WERI-Rb-1 (cell line): ENCODE results near the gene ZNF629.

Source experiments
- DNase-seq: peaks from one replicate; pipeline ENCODE4 v3.0.0-alpha.2; 2020
- H3K27ac ChIP-seq: fragments of 250-450 bp; sonication (Bioruptor Pico); 2 replicates; pipeline ENCODE4 v1.5.1; 2020; ENCODE audit warnings: mild to moderate bottlenecking, moderate library complexity
- H3K27me3 ChIP-seq: fragments of 250-450 bp; sonication (Bioruptor Pico); 2 replicates; pipeline ENCODE4 v1.5.1; 2021; ENCODE audit warnings: mild to moderate bottlenecking, low read depth, moderate library complexity; ENCODE audit not compliant: insufficient read depth, severe bottlenecking
- H3K36me3 ChIP-seq: fragments of 250-450 bp; sonication (Bioruptor Pico); 2 replicates; pipeline ENCODE4 v1.5.1; 2020; ENCODE audit warnings: mild to moderate bottlenecking, moderate library complexity
- H3K4me3 ChIP-seq: 2 replicates; pipeline ENCODE4 v1.5.1; 2011; ENCODE audit warnings: low read depth, mild to moderate bottlenecking, control low read depth, low read length
- H3K9me3 ChIP-seq: fragments of 250-450 bp; sonication (Bioruptor Pico); 2 replicates; pipeline ENCODE4 v1.5.1; 2021; ENCODE audit warnings: mild to moderate bottlenecking, moderate library complexity; ENCODE audit not compliant: severe bottlenecking
- TF ChIP-seq, protein P1 (sequence below): IDR thresholded peaks from 2 replicates; pipeline ENCODE4 v1.5.1; 2011; ENCODE audit warnings: low read depth, mild to moderate bottlenecking, control low read depth, inconsistent platforms, low read length

The ZNF629 gene

DNA sequence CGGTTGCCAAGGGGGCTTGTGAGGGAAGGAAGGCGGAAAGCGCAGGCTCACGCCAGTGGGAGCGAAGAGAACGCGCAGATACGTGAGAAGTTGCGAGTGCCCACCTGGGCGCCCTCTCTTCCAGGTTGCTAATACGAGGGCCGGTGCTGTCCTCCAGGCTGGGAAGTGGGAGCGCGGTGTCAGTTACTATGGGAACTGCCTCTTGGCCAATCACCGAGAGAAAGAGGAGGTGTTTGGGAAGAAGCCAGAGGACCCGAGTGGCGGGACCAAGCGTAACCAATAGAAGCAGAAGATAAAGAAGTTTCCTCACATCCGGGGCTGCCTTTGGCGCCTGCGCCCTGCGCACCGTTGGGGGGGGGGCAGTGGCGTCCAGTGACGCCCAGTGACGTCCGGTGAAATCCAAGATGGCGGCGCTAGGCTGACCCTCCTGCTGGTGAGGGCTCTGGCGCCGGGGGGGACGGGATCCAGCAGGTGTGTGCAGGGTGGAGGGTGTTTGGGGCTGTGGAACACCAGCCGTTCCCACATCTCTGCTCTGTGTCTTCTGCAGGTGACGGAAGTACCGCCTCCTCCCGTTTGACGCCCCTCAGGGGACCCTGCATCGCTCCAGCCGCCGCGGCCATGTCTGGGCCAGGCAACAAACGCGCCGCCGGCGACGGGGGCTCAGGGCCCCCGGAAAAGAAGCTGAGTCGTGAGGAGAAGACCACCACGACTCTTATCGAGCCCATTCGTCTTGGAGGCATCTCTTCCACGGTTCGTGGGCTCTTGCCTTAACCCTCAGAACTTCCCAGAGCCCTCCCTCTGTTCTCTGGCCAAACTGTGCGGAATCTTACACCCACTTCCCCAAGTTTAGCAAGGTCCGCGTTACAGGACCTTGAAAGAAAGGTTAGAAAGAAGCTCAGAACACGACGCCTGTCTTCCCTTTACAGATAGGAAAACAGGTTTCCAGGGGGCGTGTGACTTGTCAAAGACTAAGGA lies 24.8 kb downstream of the ZNF629 start, which contains the start of the genes CFAP119 and RNF40:
TSS of gene CFAP119 (minus strand) at position 135 of the 975 bp plus-strand sequence. CDS start 314 bp downstream, outside the sequence.
TSS of gene RNF40 (plus strand) at position 395 of the 975 bp plus-strand sequence. CDS start at position 619, 224 bp downstream.
- Histone ChIP-seq H3K36me3 (peaks cover 66% of the 10 kb centered on the region), H3K27me3 (no peaks in the 10 kb centered on the region), H3K9me3 (no peaks in the 10 kb centered on the region), H3K27ac (peak within 1 kb of the TSS; percentile 85), H3K4me3 (peak within 1 kb of the TSS; percentile 65)
- DNase-seq: peak; percentile 97
- TF ChIP-seq, protein P1, sequence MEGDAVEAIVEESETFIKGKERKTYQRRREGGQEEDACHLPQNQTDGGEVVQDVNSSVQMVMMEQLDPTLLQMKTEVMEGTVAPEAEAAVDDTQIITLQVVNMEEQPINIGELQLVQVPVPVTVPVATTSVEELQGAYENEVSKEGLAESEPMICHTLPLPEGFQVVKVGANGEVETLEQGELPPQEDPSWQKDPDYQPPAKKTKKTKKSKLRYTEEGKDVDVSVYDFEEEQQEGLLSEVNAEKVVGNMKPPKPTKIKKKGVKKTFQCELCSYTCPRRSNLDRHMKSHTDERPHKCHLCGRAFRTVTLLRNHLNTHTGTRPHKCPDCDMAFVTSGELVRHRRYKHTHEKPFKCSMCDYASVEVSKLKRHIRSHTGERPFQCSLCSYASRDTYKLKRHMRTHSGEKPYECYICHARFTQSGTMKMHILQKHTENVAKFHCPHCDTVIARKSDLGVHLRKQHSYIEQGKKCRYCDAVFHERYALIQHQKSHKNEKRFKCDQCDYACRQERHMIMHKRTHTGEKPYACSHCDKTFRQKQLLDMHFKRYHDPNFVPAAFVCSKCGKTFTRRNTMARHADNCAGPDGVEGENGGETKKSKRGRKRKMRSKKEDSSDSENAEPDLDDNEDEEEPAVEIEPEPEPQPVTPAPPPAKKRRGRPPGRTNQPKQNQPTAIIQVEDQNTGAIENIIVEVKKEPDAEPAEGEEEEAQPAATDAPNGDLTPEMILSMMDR: no peak

DNA sequence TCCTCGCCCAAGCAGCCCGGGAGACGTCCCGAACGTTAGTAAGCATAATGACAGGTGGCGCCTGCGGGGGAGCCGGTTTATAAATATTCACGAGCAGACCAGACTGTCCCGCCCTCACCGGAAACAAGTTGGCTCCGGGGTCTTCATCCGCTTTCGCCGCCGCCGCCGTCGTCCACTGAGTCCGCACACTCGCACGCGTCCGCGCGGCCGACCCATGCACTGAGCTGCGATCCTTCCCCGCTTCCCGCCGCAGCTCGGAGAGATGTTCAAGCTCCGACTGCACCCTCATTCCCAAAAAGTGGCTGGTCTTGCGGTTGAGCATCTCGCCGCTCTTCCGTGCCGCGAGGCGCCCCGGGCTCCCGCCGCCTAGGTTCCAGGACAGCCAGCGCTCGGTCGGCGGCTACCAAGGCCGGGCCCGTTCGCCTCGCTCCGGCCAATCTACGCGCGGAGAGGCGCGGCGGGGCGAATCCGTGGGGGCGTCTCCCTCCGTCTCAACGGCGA lies 25.5 kb downstream of the ZNF629 start:
- TF ChIP-seq, protein P1: no peak

DNA sequence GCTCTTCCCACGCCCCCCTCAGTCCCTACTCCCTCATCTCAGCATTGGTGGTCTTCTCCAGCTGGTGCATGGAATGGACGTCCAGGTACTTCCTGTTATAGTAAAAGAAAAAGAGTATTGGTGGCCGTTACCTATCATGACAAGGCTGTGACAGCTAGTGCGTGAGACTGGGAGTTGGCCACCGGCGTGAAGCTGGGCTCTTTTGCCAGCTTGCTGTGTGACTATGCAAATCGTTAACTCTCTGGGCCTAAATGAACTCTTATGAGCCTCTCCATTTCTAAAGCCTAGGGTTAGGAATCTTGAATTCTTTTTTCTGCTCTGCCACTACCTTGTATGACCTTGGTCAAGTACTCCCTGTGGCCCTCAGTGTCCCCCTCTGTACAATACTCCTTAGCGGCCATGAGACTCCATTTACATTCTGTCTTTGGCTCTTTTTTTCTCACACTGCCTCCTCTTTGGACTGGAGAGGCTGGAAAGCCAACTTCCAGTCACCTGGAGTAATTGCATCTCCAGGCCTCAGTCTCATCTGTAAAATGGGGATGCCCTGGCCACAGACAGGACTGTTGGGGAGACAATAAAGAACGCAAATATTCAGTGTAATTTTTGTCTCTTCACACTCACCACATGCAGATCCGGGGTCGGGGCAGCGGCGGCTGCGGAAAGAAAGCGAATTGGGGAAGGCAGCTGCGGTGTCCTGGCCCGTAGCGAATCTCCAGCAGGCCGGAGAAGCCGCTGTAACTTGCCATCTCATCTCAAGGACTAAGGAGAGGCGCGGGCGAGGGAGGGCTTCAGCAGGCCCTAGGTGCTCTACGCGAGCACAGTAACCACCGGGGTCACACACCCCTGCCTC lies 26.2 kb downstream of the ZNF629 start:
- Histone ChIP-seq H3K4me3 (peak overlapping the region; percentile 65), H3K36me3 (peaks cover 67% of the 10 kb centered on the region), H3K9me3 (no peaks in the 10 kb centered on the region), H3K27ac (peak overlapping the region; percentile 85), H3K27me3 (no peaks in the 10 kb centered on the region)
- DNase-seq: no peak
- TF ChIP-seq, protein P1: no peak

More for the DNA sequence above, 25.5 kb downstream of the ZNF629 start:
- H3K27ac ChIP-seq: peak overlapping the region; percentile 85
- H3K36me3 ChIP-seq: peaks cover 67% of the 10 kb centered on the region
- H3K9me3 ChIP-seq: no peaks in the 10 kb centered on the region
- H3K27me3 ChIP-seq: no peaks in the 10 kb centered on the region
- peak overlapping the region; percentile 65 for H3K4me3 ChIP-seq
- DNase-seq: peak; percentile 75

DNA sequence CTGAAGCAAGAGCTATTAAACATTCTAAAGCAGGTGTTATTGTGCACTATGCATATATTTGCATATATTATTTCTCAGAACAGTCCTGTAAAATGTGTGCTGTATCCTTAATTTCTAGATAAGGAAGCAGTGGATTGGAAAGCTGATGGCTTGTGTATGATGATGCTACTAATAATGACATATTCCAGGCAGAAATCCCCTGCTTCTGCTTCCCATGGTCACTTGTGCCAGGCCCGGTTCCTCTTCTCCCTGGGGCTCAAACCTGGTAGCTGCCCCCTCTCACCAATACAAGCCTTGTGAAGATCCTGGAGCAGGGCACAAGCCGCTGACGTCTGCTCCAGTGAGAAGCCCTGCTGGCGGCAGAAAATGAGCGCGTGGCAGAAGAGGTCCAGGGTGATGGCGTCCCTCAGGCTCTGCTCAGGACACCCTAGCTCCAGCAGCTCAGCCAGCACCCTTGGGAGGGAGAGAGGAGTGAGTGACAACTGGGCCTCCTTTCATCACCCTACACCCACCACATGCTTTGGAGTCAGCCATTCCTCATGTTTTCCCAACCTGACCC lies 26.9 kb downstream of the ZNF629 start:
- Histone ChIP-seq H3K36me3 (peaks cover 66% of the 10 kb centered on the region), H3K4me3 (no peak overlapping the region), H3K27me3 (no peaks in the 10 kb centered on the region), H3K9me3 (no peaks in the 10 kb centered on the region), H3K27ac (no peak overlapping the region)
- no peak for DNase-seq
- TF ChIP-seq, protein P1: no peak

DNA sequence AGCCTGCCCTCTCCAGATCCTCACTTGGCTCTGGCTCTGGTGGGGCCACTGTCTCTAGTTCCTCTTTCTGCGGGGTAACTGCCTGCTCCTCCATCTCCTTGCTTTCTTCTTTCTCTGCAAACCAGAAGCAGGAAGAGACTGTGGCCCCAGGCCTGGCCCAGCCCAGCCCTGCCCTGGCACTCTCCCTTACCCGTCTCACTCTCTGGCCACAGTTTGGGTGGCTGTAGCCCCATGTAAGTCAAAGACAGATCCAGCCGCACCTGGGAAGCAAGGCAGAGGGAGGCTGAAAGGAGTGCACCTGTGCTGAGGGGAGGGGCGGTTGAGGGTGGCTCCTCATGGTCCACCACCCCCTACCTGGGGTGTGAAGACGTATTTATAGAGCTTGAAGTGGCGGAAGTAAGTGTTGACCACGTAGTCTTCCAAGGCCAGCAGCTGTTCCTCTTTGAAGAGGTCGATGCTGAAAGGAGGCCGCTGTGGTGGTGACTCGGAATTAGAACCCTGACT lies 28.0 kb downstream of the ZNF629 start:
- H3K4me3 ChIP-seq: no peak overlapping the region
- H3K27me3 ChIP-seq: no peaks in the 10 kb centered on the region
- peaks cover 65% of the 10 kb centered on the region for H3K36me3 ChIP-seq
- DNase-seq: no peak
- H3K9me3 ChIP-seq: no peaks in the 10 kb centered on the region
- no peak overlapping the region for H3K27ac ChIP-seq
- TF ChIP-seq, protein P1: no peak
